NCI-H748 treated with DMSO at 0.1 percent for 48 hours (cell line): Measurements from ENCODE around the gene GMDS.

ENCODE experiments used
- DNase-seq: peaks from one replicate; lab custom pipeline; 2025; lab: John Stamatoyannopoulos, UW

GMDS gene

DNA sequence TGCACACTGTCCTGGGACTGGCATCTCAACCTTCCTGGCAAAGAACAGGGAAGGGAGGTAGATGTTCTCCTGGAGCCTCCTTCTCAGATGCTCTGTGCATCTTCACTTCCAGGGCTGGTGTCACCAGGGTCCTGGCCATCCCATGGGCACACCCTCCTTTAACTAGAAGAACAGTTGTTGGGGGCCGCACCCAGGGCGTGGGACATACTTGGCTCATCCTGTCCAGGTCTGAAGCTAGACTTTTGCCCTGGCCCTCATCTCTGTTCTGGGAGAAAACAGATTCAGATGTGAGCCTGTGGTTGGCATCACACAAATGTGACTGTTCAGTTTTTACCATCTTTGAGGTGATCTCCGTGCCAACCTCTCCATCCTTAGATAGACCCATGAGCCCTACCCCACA, 594.0 kb downstream of the GMDS start:
- no peak for DNase-seq

DNA sequence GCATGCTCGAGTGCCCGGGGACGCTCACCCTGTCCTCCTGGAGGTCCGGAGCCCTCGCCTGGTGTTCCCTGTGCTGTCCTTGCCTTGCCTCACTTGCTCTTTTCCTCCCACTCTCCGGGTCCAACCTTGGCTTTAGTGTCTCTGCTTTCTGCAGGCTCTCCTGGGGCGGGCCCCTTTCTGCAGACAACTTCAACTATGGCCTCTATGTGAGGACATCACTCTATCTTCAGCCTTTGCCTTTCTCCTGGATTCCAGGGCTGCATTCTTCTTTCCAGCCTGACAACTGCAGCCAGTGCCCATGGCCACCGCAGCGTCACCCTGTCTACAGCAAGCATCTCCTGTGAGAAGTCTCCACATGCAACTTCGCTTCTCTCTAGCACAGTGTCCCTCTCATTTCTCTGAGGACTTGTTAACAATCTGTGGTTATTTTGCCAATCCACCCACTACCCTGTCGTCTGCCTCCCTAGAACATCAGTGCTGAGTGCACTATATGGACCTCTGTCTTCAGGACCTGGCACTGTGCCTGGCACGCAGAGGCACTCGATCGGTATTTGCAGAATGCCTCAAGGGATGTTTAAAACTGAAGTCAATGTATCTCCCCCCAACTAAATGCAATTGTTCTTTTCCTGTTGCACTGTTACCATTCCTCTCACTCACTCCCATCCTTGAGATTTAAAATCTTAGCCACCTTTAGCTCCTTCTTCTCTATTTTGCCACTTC, 599.8 kb downstream of the GMDS start:
- DNase-seq: no peak

GRCh38 chr6:1644516-1645060, 600.8 kb downstream of the GMDS start:
- DNase-seq: no peak

DNA sequence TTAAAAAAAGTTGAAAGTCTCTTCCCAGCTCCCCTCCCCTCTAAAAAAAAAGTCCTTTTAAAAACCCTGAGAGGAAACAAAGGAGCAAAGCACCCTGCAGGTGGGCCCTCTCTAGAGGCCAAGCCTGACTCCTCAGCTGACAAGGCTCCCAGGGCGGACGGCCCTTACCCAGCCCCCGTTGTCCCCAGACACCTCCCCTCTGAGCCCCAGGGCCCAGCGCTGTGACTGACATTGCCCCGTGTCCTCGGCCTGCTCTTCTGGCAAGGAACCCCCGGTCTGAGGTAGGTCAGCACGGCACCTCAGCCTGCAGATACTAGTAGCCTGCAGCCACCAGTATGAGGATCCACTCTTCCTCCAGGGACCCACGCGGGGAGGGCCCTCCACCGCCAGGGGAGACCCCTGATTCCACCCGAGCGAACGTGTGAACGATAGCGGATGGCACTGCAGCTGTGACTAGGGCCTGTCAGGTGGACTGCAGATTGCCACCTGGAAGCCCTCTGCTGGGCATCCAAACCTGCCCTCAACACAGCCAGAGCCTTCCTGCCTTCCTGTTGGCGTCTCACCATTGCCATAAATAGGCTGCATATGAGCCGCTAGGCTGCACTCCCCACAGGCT, 601.5 kb downstream of the GMDS start:
- DNase-seq: no peak

- DNase-seq: no peak
Measured at GRCh38 chr6:1643111-1643510, 602.3 kb downstream of the GMDS start.

DNA sequence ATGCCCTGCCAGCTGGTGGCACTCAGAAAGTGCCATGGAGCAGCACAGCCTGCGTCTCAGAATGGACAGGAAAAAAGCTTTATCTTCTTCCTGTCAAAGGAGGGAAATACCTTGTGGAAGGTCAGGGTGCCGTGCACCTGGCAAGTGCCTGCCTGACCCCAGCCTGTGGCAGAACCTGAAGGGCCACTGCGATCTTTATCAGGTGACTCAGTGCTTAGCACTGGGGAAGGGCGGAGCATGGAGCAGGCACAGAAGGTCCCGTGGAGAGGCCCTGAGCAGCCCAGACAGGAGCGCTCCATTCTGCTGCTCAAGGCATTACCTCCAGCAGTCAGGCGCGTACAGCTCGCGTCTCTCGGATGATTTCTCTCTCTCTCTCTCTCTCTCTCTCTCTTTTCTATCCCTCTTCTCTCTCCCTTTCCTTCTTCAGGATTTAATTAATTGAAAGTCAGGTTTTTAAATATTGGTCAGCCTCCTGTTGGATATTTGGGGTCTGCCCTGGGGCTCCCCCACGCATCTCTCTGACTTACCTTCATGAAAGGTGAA, 604.0 kb downstream of the GMDS start:
- DNase-seq: no peak

GRCh38 chr6:1640476-1640875, 604.9 kb downstream of the GMDS start:
- DNase-seq: no peak

DNA sequence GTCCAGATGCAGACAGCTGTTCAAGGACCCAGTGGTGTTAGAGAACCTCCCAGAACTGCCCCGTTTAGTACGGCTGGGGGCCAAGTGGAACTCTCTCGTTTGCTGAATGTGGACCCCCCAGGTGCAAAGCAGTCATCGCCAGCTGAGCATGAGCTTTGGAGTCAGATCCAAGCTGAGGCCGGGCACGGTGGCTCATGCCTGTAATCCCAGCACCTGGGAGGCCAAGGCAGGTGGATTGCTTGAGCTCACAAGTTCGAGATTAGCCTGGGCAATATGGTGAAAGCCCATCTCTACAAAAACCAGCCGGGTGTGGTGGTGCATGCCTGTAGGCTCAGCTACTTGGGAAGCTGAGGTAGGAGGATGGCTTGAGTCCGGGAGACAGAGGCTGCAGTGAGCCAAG, 606.0 kb downstream of the GMDS start:
- no peak for DNase-seq

DNA sequence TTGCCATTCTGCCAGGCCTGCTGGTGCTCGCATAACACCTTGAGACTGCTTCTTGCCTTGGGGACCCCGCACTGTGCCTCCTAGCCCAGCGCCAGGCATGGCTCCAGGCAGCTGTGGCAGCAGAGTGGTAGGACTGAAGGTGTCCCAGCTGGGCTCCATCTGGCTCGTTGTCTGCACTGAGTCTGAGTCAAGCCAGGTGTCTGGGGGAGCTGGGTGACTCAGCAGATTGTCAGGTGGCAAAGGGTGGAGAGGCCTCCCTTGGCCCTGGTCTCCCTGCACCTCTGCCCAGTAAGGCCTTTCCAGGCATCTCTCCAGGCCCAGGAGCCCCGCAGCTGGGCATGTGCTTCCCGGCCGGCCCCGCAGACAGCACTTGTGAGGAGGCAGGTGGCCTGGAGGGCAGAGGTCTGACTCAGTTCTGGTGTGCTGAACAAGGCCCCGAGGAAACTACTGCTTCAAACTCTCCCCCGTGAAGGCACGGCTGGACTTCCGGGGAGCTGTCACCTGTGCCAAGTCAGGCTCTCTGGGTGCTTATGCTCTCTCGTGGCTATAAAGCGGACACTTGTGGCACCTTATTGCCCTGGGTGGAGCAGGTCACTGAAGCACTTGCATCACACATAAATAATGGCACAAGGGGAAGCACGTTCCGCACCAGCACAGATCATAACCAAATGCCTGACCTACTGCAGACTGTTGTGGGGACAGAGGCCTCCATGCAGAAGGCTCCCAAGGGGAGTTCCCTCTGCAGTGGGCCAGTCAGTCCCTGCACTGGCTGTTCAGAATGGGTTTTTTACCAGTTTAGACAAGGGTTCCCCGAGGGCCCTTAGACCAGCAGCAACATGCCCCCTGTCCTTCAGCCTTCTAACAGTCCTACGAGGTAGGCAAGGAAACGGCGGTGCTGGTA, 608.2 kb downstream of the GMDS start:
- DNase-seq: no peak

- DNase-seq: no peak
Measured at GRCh38 chr6:1636272-1636825, 609.1 kb downstream of the GMDS start.

DNA sequence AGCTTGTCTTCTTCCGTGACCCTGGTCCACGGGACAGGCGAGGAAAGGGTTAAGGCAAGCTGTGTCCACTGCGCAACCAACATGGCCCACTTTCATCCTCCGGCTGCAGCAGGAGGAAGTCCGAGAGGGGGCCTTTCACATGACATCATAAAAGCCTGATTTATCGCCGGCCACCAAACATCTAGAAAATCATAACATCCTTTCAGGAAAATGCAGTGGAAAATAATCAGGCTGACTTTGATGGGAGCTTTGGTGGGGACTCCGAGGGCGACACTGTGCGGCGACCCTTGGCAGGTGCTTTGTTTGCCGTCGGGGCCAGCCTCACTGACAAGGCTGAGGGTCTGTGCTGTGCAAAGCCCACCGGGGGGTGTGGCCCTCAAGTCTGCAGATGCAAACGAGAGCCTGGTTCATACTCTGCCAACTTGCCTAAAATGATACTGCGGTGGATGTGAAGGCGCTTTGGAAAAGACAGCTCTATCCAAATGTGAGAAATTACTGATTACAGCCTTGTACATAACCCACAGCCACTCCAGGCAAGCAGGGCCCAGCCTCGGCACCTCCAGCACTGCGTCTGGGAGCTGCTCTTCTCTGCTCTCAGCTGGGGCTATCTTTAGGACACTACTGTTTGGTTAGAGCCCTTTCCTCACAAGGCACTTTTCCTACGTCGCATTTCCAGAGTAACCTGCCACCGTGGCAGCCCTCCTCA, 609.9 kb downstream of the GMDS start:
- no peak for DNase-seq

- DNase-seq: no peak
Measured at GRCh38 chr6:1634081-1634480, 611.3 kb downstream of the GMDS start.

GRCh38 chr6:1633366-1634021, 611.9 kb downstream of the GMDS start:
- DNase-seq: no peak

DNA sequence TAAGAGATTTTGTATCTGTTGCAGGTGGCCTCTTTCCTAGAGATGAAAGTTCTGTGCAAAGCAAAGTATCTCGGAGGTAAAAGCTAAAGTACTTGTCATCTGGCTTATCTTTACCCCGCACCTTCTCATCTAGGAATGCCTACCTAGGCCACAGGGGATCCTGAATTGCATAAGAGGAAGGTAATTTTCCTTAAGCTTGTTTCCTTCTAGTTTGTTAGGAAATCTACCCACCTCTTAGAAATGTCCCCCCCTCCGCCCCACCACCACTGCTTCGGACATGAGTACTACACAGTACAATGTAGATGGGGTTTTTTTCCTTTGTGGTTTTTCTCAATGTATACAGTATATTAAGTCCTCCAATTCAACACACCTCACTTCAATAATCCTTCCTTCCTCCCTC, 614.2 kb downstream of the GMDS start:
- DNase-seq: no peak

DNA sequence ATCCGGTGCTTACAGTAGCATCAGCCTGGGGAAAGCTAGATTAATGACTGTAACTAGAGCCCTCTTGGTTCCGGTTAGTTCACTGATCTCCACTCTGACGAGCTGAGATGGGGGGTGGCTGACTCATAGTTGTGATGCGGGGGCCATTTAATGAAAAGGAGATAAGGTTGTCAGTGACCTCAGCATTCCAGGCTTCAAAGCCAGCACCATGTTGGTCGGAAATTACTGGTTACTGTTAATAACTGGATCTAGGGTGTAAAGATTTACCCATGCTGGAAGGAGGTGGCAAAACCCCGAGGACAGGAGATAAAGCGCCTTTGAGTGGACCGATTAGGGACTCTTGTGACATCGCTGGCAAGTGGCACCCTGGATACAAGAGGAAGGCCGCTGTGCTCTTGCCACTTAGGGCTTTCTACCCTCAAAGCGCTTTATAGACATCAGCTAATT, 614.6 kb downstream of the GMDS start:
- no peak for DNase-seq

- DNase-seq: no peak
Measured at GRCh38 chr6:1630212-1630770, 615.1 kb downstream of the GMDS start.

GRCh38 chr6:1629316-1629715, 616.1 kb downstream of the GMDS start:
- DNase-seq: no peak

- DNase-seq: no peak
Measured at GRCh38 chr6:1627827-1628560, 617.4 kb downstream of the GMDS start.

DNA sequence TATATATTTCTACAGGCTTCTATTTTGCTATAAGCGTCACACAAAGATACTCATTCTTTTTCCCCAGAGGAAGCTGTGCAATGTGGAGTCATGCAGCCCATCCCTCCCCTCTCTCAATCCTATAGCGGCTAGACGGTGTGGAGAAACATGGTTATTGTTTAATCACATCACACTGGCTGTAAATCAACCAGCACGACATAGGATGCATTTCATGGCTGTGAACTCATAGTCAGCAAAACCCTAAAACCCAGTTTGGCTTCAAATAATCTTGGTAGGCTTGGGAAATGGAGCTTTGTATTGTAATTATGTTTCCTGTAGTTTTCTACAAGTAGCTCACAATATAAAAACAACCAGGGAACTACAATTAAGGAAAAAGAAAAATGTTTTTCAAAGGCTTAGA, 618.9 kb downstream of the GMDS start:
- DNase-seq: no peak
